Endothelial cell of umbilical vein (primary cell): ENCODE data around the gene ARID1B. TPM values are rescaled to one million over a fixed set of nuclear protein-coding genes. Genes with fewer than 3 reads are reported as not detected.

Experiments used
- BruUV-seq: library from RNA; stranded (reverse); fragments of 400-500 nt; replicated peaks from 2 replicates; lab custom pipeline; 2021; lab: Mats Ljungman, UMichigan
- CTCF ChIA-PET: fragments of 300-600, 350-600 bp; sonication (Branson Sonifier 250); formaldehyde crosslinking; loops from one replicate; lab custom pipeline; 2021; ENCODE audit warnings: antibody characterized with exemption, inconsistent platforms; lab: Charles Lee
- POLR2A ChIA-PET: fragments of 300-600, 350-600 bp; sonication (Branson Sonifier 250); formaldehyde crosslinking; loops from one replicate; lab custom pipeline; 2021; ENCODE audit warnings: antibody characterized with exemption, inconsistent platforms; lab: Charles Lee
- DNase-seq: peaks from one replicate; pipeline ENCODE4 v3.0.0-alpha.2; 2011; ENCODE audit warnings: low read depth, low spot score
- FAIRE-seq: peaks from 2 replicates; lab custom pipeline; 2011; peaks lifted over from hg19 to GRCh38; lab: Jason Lieb, UNC
- H2AFZ ChIP-seq: 2 replicates; pipeline ENCODE4 v1.6.0; 2012; ENCODE audit warnings: low read depth, low read length, control low read depth, inconsistent platforms
- H3K27ac ChIP-seq: 2 replicates; pipeline ENCODE4 v1.5.1; 2011; ENCODE audit warnings: low read depth, mild to moderate bottlenecking, control low read depth, low read length, moderate library complexity; ENCODE audit not compliant: insufficient read depth
- H3K27me3 ChIP-seq, 2 experiments: 2 replicates each; pipeline versions ENCODE4 v1.6.0 to v1.6.1; 2011; ENCODE audit warnings: low read length in 2 of 2, mixed read lengths in 1 of 2; ENCODE audit not compliant: control insufficient read depth in 2 of 2, insufficient read depth in 2 of 2
- H3K36me3 ChIP-seq, 2 experiments: 2 replicates in 1 of 2; 3 replicates in 1 of 2; pipeline ENCODE4 v1.5.1; 2011; ENCODE audit warnings: low read length in 2 of 2, mild to moderate bottlenecking in 1 of 2, moderate library complexity in 1 of 2; ENCODE audit not compliant: control insufficient read depth in 2 of 2, insufficient read depth in 2 of 2; ENCODE audit errors: extremely low read depth in 1 of 2
- H3K4me1 ChIP-seq: 3 replicates; pipeline ENCODE4 v1.5.1; 2011; ENCODE audit warnings: mild to moderate bottlenecking, low read length; ENCODE audit not compliant: control insufficient read depth, insufficient read depth; ENCODE audit errors: extremely low read depth
- H3K4me2 ChIP-seq: 2 replicates; pipeline ENCODE4 v1.6.1; 2011; ENCODE audit warnings: low read length, control low read depth, mixed read lengths; ENCODE audit not compliant: insufficient read depth
- H3K4me3 ChIP-seq, 3 experiments: fragments of 200-600 bp in 1 of 3; sonication (generic), shearing (Covaris generic) in 1 of 3; replicated peaks in 1 of 3; 2 replicates each; pipeline ENCODE4 v1.5.1; 2011 to 2016; ENCODE audit warnings: control low read depth in 3 of 3, low read length in 3 of 3, mild to moderate bottlenecking in 2 of 3, inconsistent platforms in 1 of 3, low read depth in 1 of 3, moderate library complexity in 1 of 3; ENCODE audit not compliant: insufficient read depth in 1 of 3
- H3K79me2 ChIP-seq: 2 replicates; pipeline ENCODE4 v1.6.0; 2012; ENCODE audit warnings: low read length, inconsistent platforms; ENCODE audit not compliant: control insufficient read depth, insufficient read depth
- H3K9ac ChIP-seq: replicated peaks from 2 replicates; pipeline ENCODE3; 2011; ENCODE audit warnings: low read length, control low read depth; ENCODE audit not compliant: insufficient read depth; ENCODE audit errors: extremely low read depth
- H3K9me1 ChIP-seq: replicated peaks from 3 replicates; pipeline ENCODE4 v1.6.0; 2011; ENCODE audit warnings: mild to moderate bottlenecking, low read length; ENCODE audit not compliant: control insufficient read depth, insufficient read depth; ENCODE audit errors: extremely low read depth
- H3K9me3 ChIP-seq: replicated peaks from 2 replicates; pipeline ENCODE4 v1.5.1; 2012; ENCODE audit warnings: low read length, inconsistent platforms; ENCODE audit not compliant: control insufficient read depth, insufficient read depth
- H4K20me1 ChIP-seq: replicated peaks from 2 replicates; pipeline ENCODE3; 2011; ENCODE audit warnings: mild to moderate bottlenecking, low read length; ENCODE audit not compliant: control insufficient read depth, insufficient read depth; ENCODE audit errors: extremely low read depth
- EZH2 ChIP-seq: IDR thresholded peaks from 2 replicates; pipeline ENCODE4 v1.6.1; 2012; ENCODE audit warnings: borderline replicate concordance, low read depth, mild to moderate bottlenecking, moderate library complexity, low read length, inconsistent platforms; ENCODE audit not compliant: severe bottlenecking
- FOS ChIP-seq: IDR thresholded peaks from 2 replicates; pipeline ENCODE4 v1.6.1; 2011; ENCODE audit warnings: mild to moderate bottlenecking, low read length, moderate library complexity, borderline replicate concordance; ENCODE audit not compliant: insufficient read depth
- GATA2 ChIP-seq: IDR thresholded peaks from 2 replicates; pipeline ENCODE4 v1.7.0; 2011; ENCODE audit warnings: low read depth, mild to moderate bottlenecking, moderate library complexity, mixed read lengths, low read length; ENCODE audit not compliant: insufficient read length, insufficient read depth
- JUN ChIP-seq: IDR thresholded peaks from 2 replicates; pipeline ENCODE4 v1.6.1; 2011; ENCODE audit warnings: borderline replicate concordance, low read depth; ENCODE audit not compliant: insufficient read length, insufficient read depth
- MYC ChIP-seq: IDR thresholded peaks from one replicate; pipeline ENCODE4 v1.6.1; 2011; ENCODE audit warnings: mild to moderate bottlenecking, low read depth, low read length
- POLR2A ChIP-seq: IDR thresholded peaks from 2 replicates; pipeline ENCODE4 v1.6.1; 2012; ENCODE audit warnings: low read depth, mild to moderate bottlenecking, control low read depth, low read length
- POLR2AphosphoS5 ChIP-seq: IDR thresholded peaks from 2 replicates; pipeline ENCODE4 v1.6.1; 2012; ENCODE audit warnings: low read depth, mild to moderate bottlenecking, control low read depth, low read length, moderate library complexity; ENCODE audit not compliant: insufficient read depth
- dilution Hi-C: fragments of 300-500 bp; cut with MboI; formaldehyde crosslinking; loops from one replicate; pipeline ENCODE4 v1.15.0; 2019; ENCODE audit warnings: low sequenced_read_pairs; ENCODE audit not compliant: extremely low pct_ligation_motif_present
- intact Hi-C: fragments of 100-400 bp; cut with micrococcal nuclease; formaldehyde crosslinking; loops from one replicate; pipeline ENCODE4 v1.10.0; 2022
- polyA plus RNA-seq, 4 experiments: library from polyadenylated mRNA; depleted of rRNA in 3 of 4; stranded (reverse) in 3 of 4; unstranded in 1 of 4; fragments of >200 nt; gene quantifications; 2 replicates each; pipeline versions ENCODE4 v1.2.1 to v1.2.3, GENCODE V29; 2011 to 2012; ENCODE audit warnings: missing spikeins in 1 of 4
- total RNA-seq: library from RNA; stranded (reverse); gene quantifications from 2 replicates; pipeline ENCODE4 v1.2.3, GENCODE V29; 2021
- TF ChIP-seq, protein P1 (sequence below), 2 donors: IDR thresholded peaks; 1 replicate in 1 of 2; 2 replicates in 1 of 2; pipeline ENCODE4 v1.5.1; 2011; ENCODE audit warnings: low read length in 2 of 2, mild to moderate bottlenecking in 2 of 2, moderate library complexity in 2 of 2, control low read depth in 1 of 2, inconsistent platforms in 1 of 2, low read depth in 1 of 2; ENCODE audit not compliant: insufficient read depth in 1 of 2; ENCODE audit errors: extremely low read depth in 1 of 2
- TF ChIP-seq, protein P2 (sequence below): IDR thresholded peaks from 2 replicates; pipeline ENCODE4 v1.6.1; 2011; ENCODE audit not compliant: insufficient read depth, insufficient read length

The ARID1B gene
- total and polyA plus RNA-seq, 2 donors (not counting 3 experiments of a cell fraction or from before 2014, with no cell fraction given), result 21.8 to 89.5 TPM

DNA sequence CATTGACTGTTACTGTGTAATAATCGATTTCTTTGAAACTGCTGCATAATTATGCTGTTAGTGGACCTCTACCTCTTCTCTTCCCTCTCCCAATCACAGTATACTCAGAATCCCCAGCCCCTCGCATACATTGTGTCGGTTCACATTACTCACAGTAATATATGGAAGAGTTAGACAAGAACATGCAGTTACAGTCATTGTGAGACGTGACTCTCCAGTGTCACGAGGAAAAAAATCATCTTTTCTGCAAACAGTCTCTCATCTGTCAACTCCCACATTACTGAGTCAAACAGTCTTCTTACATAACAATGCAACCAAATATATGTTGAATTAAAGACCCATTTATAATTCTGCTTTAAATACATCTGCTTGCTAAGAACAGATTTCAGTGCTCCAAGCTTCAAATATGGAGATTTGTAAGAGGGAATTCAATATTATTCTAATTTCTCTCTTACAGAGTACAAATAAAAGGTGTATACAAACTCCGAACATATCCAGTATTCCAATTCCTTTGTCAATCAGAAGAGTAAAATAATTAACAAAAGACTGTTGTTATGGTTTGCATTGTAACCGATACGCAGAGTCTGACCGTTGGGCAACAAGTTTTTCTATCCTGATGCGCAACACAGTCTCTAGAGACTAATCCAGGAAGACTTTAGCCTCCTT lies 432.8 kb downstream of the ARID1B start:
- no TSS peak for BruUV-seq
- dilution Hi-C loops, result no loop called here
- H3K36me3 ChIP-seq, result peaks cover 0 to 16% of the 10 kb centered on the region in 2 experiments
- no peaks in the 10 kb centered on the region for H4K20me1 ChIP-seq
- H3K27ac ChIP-seq, result no peak overlapping the region
- no peak overlapping the region for H3K9ac ChIP-seq
- H3K27me3 ChIP-seq, result no peaks in the 10 kb centered on the region
- DNase-seq (no peak), FAIRE-seq (no peak)
- ChIA-PET POLR2A (no interaction called here), CTCF (no interaction called here)
- H3K9me1 ChIP-seq, result no peaks in the 10 kb centered on the region
- H3K9me3 ChIP-seq, result no peaks in the 10 kb centered on the region
- no peak overlapping the region for H3K4me3 ChIP-seq
- H2AFZ ChIP-seq, result no peak overlapping the region
- no peak for TF ChIP-seq FOS
- no peak for TF ChIP-seq GATA2
- TF ChIP-seq, protein P1, sequence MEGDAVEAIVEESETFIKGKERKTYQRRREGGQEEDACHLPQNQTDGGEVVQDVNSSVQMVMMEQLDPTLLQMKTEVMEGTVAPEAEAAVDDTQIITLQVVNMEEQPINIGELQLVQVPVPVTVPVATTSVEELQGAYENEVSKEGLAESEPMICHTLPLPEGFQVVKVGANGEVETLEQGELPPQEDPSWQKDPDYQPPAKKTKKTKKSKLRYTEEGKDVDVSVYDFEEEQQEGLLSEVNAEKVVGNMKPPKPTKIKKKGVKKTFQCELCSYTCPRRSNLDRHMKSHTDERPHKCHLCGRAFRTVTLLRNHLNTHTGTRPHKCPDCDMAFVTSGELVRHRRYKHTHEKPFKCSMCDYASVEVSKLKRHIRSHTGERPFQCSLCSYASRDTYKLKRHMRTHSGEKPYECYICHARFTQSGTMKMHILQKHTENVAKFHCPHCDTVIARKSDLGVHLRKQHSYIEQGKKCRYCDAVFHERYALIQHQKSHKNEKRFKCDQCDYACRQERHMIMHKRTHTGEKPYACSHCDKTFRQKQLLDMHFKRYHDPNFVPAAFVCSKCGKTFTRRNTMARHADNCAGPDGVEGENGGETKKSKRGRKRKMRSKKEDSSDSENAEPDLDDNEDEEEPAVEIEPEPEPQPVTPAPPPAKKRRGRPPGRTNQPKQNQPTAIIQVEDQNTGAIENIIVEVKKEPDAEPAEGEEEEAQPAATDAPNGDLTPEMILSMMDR (IDR thresholded peaks at IDR 0.05; ENCODE audit: extremely low read depth in 1 of 2, insufficient read depth in 1 of 2, low read depth in 1 of 2, low read length in 2 of 2), result no peak
- TF ChIP-seq POLR2AphosphoS5, result no peak
- TF ChIP-seq POLR2A, result no peak
- no peak for TF ChIP-seq EZH2
- TF ChIP-seq JUN, result no peak
- TF ChIP-seq, protein P2, sequence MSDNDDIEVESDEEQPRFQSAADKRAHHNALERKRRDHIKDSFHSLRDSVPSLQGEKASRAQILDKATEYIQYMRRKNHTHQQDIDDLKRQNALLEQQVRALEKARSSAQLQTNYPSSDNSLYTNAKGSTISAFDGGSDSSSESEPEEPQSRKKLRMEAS, result no peak
- TF ChIP-seq MYC, result no peak
- intact Hi-C loops, result no loop called here
- no peaks in the 10 kb centered on the region for H3K4me1 ChIP-seq
- H3K79me2 ChIP-seq, result no peaks in the 10 kb centered on the region
- no peak overlapping the region for H3K4me2 ChIP-seq
